SK-N-SH (cell line): Measurements from ENCODE around the gene MTF1. TPM values are rescaled to one million over a fixed set of nuclear protein-coding genes. Genes with fewer than 3 reads are reported as not detected.
"Not testable (repeated sequence)": the region's sequence is repeated elsewhere in the genome, so short reads cannot be mapped to it uniquely, and the experiment has no call there.

Experiments used
- CTCF ChIA-PET: fragments of 300-600, 350-600 bp; formaldehyde crosslinking; extraction: SDS; loops from one replicate; lab custom pipeline; 2021; lab: Yijun Ruan, JAX
- POLR2A ChIA-PET: fragments of 350-600 bp; sonication (Branson Sonifier 250); formaldehyde crosslinking; extraction: SDS; loops from one replicate; lab custom pipeline; 2020; ENCODE audit warnings: antibody characterized with exemption, inconsistent platforms; lab: Yijun Ruan, JAX
- DNase-seq: peaks from one replicate; pipeline ENCODE4 v3.0.0; 2012
- H2AFZ ChIP-seq: fragments of 200-600 bp; sonication (generic); 2 replicates; pipeline ENCODE4 v1.8.1; 2016; ENCODE audit warnings: antibody characterized with exemption, mild to moderate bottlenecking, low read depth
- H3F3A ChIP-seq: fragments of 200-600 bp; sonication (generic); replicated peaks from 2 replicates; pipeline ENCODE3; 2016; ENCODE audit warnings: antibody characterized with exemption, mild to moderate bottlenecking; ENCODE audit not compliant: insufficient read depth
- H3K27ac ChIP-seq, 2 experiments: fragments of 200-500 bp in 1 of 2; fragments of 200-600 bp in 1 of 2; sonication (Bioruptor generic) in 1 of 2; sonication (generic), shearing (Covaris generic) in 1 of 2; 2 replicates each; pipeline versions ENCODE4 v1.5.1 to v1.6.1; 2014 to 2016; ENCODE audit warnings: low read depth in 2 of 2, inconsistent platforms in 1 of 2, low read length in 1 of 2, mild to moderate bottlenecking in 1 of 2, mixed read lengths in 1 of 2
- H3K27me3 ChIP-seq: fragments of 200-600 bp; sonication (generic), shearing (Covaris generic); 2 replicates; pipeline ENCODE4 v1.6.1; 2016; ENCODE audit warnings: mixed run types; ENCODE audit not compliant: insufficient read depth
- H3K36me3 ChIP-seq, 2 experiments: fragments of 200-500 bp in 1 of 2; fragments of 200-600 bp in 1 of 2; sonication (Bioruptor generic) in 1 of 2; sonication (generic) in 1 of 2; replicated peaks in 1 of 2; 2 replicates each; pipeline versions ENCODE3 to v1.5.1; 2014 to 2016; ENCODE audit warnings: low read length in 1 of 2, mild to moderate bottlenecking in 1 of 2; ENCODE audit not compliant: insufficient read depth in 2 of 2, control insufficient read depth in 1 of 2
- H3K4me1 ChIP-seq, 2 experiments: fragments of 200-500 bp in 1 of 2; fragments of 200-600 bp in 1 of 2; sonication (Bioruptor generic) in 1 of 2; sonication (generic), shearing (Covaris generic) in 1 of 2; 2 replicates each; pipeline versions ENCODE4 v1.5.1 to v1.6.1; 2014 to 2016; ENCODE audit warnings: low read depth in 1 of 2, low read length in 1 of 2, mixed run types in 1 of 2; ENCODE audit not compliant: insufficient read depth in 2 of 2, control insufficient read depth in 1 of 2
- H3K4me2 ChIP-seq: fragments of 200-600 bp; sonication (generic), shearing (Covaris generic); 2 replicates; pipeline ENCODE4 v1.6.1; 2017; ENCODE audit warnings: mixed run types
- H3K4me3 ChIP-seq, 2 experiments: fragments of 200-500 bp in 1 of 2; fragments of 200-600 bp in 1 of 2; sonication (Bioruptor generic) in 1 of 2; sonication (generic), shearing (Covaris generic) in 1 of 2; 2 replicates each; pipeline versions ENCODE4 v1.5.1 to v1.8.1; 2014 to 2016; ENCODE audit warnings: low read depth in 2 of 2, inconsistent platforms in 1 of 2, low read length in 1 of 2, mild to moderate bottlenecking in 1 of 2, mixed read lengths in 1 of 2, moderate library complexity in 1 of 2
- H3K79me2 ChIP-seq: fragments of 200-600 bp; sonication (generic); 2 replicates; pipeline ENCODE4 v1.8.1; 2017; ENCODE audit warnings: mild to moderate bottlenecking; ENCODE audit not compliant: insufficient read depth
- H3K9ac ChIP-seq: fragments of 200-600 bp; sonication (generic); 2 replicates; pipeline ENCODE4 v1.6.1; 2017; ENCODE audit warnings: mixed run types
- H3K9me2 ChIP-seq: fragments of 200-600 bp; sonication (generic); 2 replicates; pipeline ENCODE4 v1.6.1; 2017; ENCODE audit warnings: mixed run types
- H3K9me3 ChIP-seq: fragments of 200-600 bp; sonication (generic); 2 replicates; pipeline ENCODE4 v1.6.1; 2017; ENCODE audit warnings: mixed run types, mild to moderate bottlenecking, moderate library complexity
- H4K20me1 ChIP-seq: fragments of 200-600 bp; sonication (generic); 2 replicates; pipeline ENCODE4 v1.6.1; 2017; ENCODE audit warnings: mild to moderate bottlenecking, mixed run types; ENCODE audit not compliant: insufficient read depth
- CTCF ChIP-seq: fragments of 200-600 bp; sonication (generic); IDR thresholded peaks from 2 replicates; pipeline ENCODE4 v1.6.1; 2017; ENCODE audit warnings: antibody characterized with exemption, mild to moderate bottlenecking, moderate library complexity
- FOXJ3 ChIP-seq: sonication (generic); formaldehyde crosslinking; IDR thresholded peaks from 2 replicates; pipeline ENCODE4 v1.5.1; 2020; ENCODE audit warnings: mild to moderate bottlenecking, missing genetic modification reagents
- NFIC ChIP-seq: IDR thresholded peaks from 2 replicates; pipeline ENCODE4 v1.4.0; 2012; ENCODE audit warnings: borderline replicate concordance
- RXRA ChIP-seq: IDR thresholded peaks from 2 replicates; pipeline ENCODE4 v1.4.0; 2012; ENCODE audit warnings: low read depth, mild to moderate bottlenecking, borderline replicate concordance
- TCF12 ChIP-seq: IDR thresholded peaks from 2 replicates; pipeline ENCODE4 v1.4.0; 2012
- WGBS: methylation state at CpG from one replicate; pipeline ENCODE4 v1.1.6; 2017; ENCODE audit warnings: low lambda C conversion rate; 5-methylcytosine and 5-hydroxymethylcytosine counted together
- polyA plus RNA-seq, 3 experiments: library from polyadenylated mRNA; depleted of rRNA; stranded (reverse); fragments of >200 nt; gene quantifications; 2 replicates each; pipeline ENCODE4 v1.2.3, GENCODE V29; 2012
- TF ChIP-seq, protein P1 (sequence below): fragments of 150-350 bp; IDR thresholded peaks from 2 replicates; pipeline ENCODE4 v1.6.1; 2016; ENCODE audit warnings: mild to moderate bottlenecking, low read depth, low read length

Gene MTF1
- polyA plus RNA-seq, 1 of the 3 experiments (the other 2 are of a cell fraction) = 5.0 TPM

- Histone ChIP-seq H3K36me3 (peaks cover 0 to 18% of the 10 kb centered on the region in 2 experiments), H3K27me3 (no peaks in the 10 kb centered on the region), H3K4me2 (no peak overlapping the region)
These were observed 42.5 kb upstream of the MTF1 start for GRCh38 chr1:37901893-37902225.

GRCh38 chr1:37901191-37901892, 42.0 kb upstream of the MTF1 start:
- Histone ChIP-seq H3K36me3 (peaks cover 0 to 16% of the 10 kb centered on the region in 2 experiments), H3K4me3 (no peak overlapping the region), H3K4me1 (no peaks in the 10 kb centered on the region), H3K79me2 (peaks cover 3% of the 10 kb centered on the region; the same call in 1 of the 2 replicates), H3K9me3 (peaks cover 3% of the 10 kb centered on the region; the same call in 1 of the 2 replicates), H3K9me2 (no peaks in the 10 kb centered on the region), H3K9ac (no peak overlapping the region), H4K20me1 (no peaks in the 10 kb centered on the region), H2AFZ (no peak overlapping the region), H3F3A (no peaks in the 10 kb centered on the region), H3K27me3 (no peaks in the 10 kb centered on the region), H3K4me2 (no peak overlapping the region), H3K27ac (no peak overlapping the region)
- WGBS = 84% methylated on average over 8 of the region's 8 CpGs
- CTCF ChIA-PET = interaction anchor here (1.0 to 1.4 kb wide), 2 partner anchors 41 to 74 kb away, joined by 3 to 4 read pairs; no protein-coding TSS in a partner anchor
- TF ChIP-seq, protein P1, sequence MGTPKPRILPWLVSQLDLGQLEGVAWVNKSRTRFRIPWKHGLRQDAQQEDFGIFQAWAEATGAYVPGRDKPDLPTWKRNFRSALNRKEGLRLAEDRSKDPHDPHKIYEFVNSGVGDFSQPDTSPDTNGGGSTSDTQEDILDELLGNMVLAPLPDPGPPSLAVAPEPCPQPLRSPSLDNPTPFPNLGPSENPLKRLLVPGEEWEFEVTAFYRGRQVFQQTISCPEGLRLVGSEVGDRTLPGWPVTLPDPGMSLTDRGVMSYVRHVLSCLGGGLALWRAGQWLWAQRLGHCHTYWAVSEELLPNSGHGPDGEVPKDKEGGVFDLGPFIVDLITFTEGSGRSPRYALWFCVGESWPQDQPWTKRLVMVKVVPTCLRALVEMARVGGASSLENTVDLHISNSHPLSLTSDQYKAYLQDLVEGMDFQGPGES = no peak
- no peak for TF ChIP-seq FOXJ3 (CRISPR knock-in tag)
- TF ChIP-seq NFIC = no peak
- no peak for TF ChIP-seq RXRA
- no peak for TF ChIP-seq TCF12
- no peak for DNase-seq
- POLR2A ChIA-PET = interaction anchor here (0.7 kb wide), 1 partner anchor 29 kb away, joined by 3 read pairs; no protein-coding TSS in a partner anchor

More at GRCh38 chr1:37901893-37902225, 42.5 kb upstream of the MTF1 start:
- ChIA-PET CTCF (interaction anchor here (1.4 kb wide), 1 partner anchor 42 kb away, joined by 4 read pairs; no protein-coding TSS in a partner anchor), POLR2A (no interaction called here)
- no peak overlapping the region for H3K9ac ChIP-seq
- H3K79me2 ChIP-seq = peaks cover 3% of the 10 kb centered on the region; the same call in 1 of the 2 replicates
- no peaks in the 10 kb centered on the region for H3K9me2 ChIP-seq
- H2AFZ ChIP-seq = no peak overlapping the region
- H3K4me1 ChIP-seq = no peaks in the 10 kb centered on the region
- no peaks in the 10 kb centered on the region for H3F3A ChIP-seq
- DNase-seq = no peak
- TF ChIP-seq CTCF = no peak
- H3K27ac ChIP-seq = no peak overlapping the region
- 91% methylated on average over 6 of the region's 6 CpGs for WGBS
- peaks cover 3% of the 10 kb centered on the region; the same call in 1 of the 2 replicates for H3K9me3 ChIP-seq
- no peaks in the 10 kb centered on the region for H4K20me1 ChIP-seq
- no peak overlapping the region for H3K4me3 ChIP-seq

GRCh38 chr1:37897563-37897962, 38.2 kb upstream of the MTF1 start:
- H3K36me3 ChIP-seq, H3K79me2 ChIP-seq, H4K20me1 ChIP-seq, H3K9me3 ChIP-seq, DNase-seq, H3K9me2 ChIP-seq, CTCF ChIA-PET, H2AFZ ChIP-seq, H3K9ac ChIP-seq, H3K4me2 ChIP-seq, H3F3A ChIP-seq, H3K4me1 ChIP-seq, H3K27ac ChIP-seq, H3K4me3 ChIP-seq, H3K27me3 ChIP-seq, POLR2A ChIA-PET: not testable (repeated sequence)
- WGBS = 99% methylated on average over 3 of the region's 3 CpGs
